ENCODE measurements around the gene PPDPF.

PPDPF gene

GRCh38 chr20:63487781-63488241, 32.8 kb upstream of the PPDPF start:
- DNase-seq (ENCODE audit: low spot score) = no peak

GRCh38 chr20:63488315-63489251, 32.0 kb upstream of the PPDPF start:
- no peak for DNase-seq (ENCODE audit: low spot score)

GRCh38 chr20:63490416-63490815, 30.1 kb upstream of the PPDPF start:
- DNase-seq (ENCODE audit: low spot score) = no peak

GRCh38 chr20:63491078-63491477, 29.5 kb upstream of the PPDPF start:
- DNase-seq (ENCODE audit: low spot score) = no peak

DNA sequence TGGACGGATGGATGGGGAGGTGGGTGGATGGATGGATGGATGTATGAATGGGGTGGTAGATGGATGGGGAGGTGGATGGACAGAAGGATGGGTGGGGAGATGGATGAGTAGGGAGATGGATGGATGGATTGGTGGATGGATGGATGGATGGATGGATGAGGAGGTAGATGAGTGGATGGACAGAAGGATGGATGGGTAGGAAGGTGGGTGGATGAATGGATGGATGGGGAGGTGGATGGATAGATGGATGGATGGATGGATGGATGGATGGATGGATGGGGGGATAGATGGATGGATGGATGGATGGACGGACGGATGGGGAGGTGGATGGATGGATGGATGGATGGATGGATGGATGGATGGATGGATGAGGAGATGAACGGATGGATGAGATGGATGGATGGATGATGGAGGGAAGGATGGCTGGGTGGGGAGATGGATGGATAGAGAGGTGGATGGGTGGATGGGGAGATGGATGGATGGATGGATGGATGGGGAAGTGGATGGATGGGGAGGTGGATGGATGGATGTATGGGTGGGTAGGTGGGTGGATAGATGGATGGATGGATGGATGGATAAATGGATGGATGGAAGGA, 28.8 kb upstream of the PPDPF start:
- DNase-seq (ENCODE audit: low spot score) = no peak

- DNase-seq (ENCODE audit: low spot score) = no peak
Measured at GRCh38 chr20:63492518-63492917, 28.0 kb upstream of the PPDPF start.

- no peak for DNase-seq (ENCODE audit: low spot score)
Measured at GRCh38 chr20:63492982-63493381, 27.6 kb upstream of the PPDPF start.

- DNase-seq (ENCODE audit: low spot score) = no peak
Measured at GRCh38 chr20:63493563-63494020, 27.0 kb upstream of the PPDPF start.

- no peak for DNase-seq (ENCODE audit: low spot score)
Measured at GRCh38 chr20:63494084-63494419, 26.5 kb upstream of the PPDPF start.

DNA sequence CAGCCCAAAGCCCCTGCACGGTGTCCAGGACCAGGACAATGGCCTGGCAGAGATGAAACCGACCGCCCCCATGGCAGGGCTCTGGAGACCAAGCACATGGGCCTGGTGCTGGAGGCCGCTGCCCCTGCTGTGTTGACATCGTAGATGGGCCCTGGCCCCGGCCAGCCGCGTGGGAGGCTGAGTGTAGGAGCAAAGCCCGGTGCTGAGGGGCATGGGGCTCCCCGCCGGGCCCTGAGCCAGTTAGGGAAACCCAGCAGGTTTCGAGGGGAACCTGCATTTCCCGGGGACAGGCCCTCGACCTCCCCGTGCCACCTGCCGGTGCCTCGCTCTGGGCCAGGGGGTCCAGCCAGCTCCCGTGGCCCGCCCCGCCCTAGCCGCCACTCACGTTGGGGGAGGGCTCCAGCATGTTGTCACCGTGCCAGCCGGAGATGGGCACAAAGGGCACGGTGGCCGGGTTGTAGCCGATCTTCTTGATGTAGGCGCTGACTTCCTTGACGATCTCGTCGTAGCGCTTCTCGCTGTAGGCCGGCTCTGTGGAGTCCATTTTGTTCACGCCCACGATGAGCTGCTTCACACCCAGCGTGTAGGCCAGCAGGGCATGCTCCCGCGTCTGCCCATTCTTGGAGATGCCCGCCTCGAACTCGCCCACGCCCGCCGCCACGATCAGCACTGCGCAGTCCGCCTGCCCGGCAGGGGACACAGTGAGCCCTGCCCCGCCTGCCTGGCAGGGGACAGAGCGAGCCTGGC, 26.0 kb upstream of the PPDPF start:
- no peak for DNase-seq (ENCODE audit: low spot score)

- DNase-seq (ENCODE audit: low spot score) = no peak
Measured at GRCh38 chr20:63495167-63495720, 25.3 kb upstream of the PPDPF start.

- peak; percentile 68 for DNase-seq (ENCODE audit: low spot score)
Measured at GRCh38 chr20:63495741-63496595, 24.6 kb upstream of the PPDPF start.

DNA sequence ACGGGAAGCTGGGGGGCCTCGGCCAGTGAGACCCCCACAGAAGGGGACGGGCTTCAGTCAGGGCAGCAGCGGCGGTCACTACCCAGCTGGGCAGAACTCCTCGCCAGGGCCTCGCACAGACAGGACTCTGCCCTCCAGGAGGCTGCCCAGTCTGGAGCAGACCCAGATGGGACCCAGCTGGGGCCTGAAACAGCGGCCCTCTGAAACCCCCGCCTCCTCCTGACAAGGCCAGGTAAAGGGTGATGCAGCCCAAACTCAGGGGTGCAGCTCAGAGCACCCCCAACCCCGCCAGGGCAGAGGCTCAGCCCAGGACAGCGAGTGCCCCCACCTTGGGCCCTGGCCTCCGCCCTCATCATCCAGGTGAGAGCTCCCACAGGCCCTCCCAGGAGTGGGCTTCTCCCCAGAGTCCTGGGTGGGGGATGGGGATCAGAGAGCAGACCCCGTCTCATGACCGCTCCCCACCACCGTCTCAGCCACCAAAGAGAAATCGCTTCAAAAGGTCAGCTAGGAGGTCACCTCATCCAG, 23.9 kb upstream of the PPDPF start:
- DNase-seq (ENCODE audit: low spot score) = no peak

GRCh38 chr20:63497138-63497945, 23.2 kb upstream of the PPDPF start:
- no peak for DNase-seq (ENCODE audit: low spot score)

- DNase-seq (ENCODE audit: low spot score) = no peak
Measured at GRCh38 chr20:63497946-63498935, 22.3 kb upstream of the PPDPF start.

DNA sequence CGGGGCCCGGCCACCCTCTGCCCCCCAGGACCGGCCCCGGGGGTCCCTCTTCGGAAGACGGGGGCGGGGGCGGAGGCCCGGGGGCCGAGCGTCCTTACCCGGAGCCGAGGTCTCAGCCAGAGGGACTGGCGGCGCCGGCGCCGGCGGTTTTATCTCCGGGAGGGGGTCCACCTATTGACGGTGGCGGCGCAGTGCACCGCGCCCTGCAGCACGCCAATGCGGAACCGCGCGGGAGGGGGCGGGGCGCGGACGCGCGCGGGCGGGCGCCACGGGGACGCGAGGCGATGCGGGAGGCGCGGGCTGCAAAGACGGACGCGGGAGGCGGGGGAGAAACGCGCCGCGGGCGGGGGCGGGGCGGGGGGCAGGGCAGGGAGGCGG, 21.6 kb upstream of the PPDPF start, which contains the start of gene EEF1A2:
Gene EEF1A2, minus strand, starts transcription at position 124 of the 378 bp plus-strand sequence. CDS start 1,320 bp downstream, outside the sequence.
- DNase-seq (ENCODE audit: low spot score) = no peak

- DNase-seq (ENCODE audit: low spot score) = no peak
Measured at GRCh38 chr20:63499338-63499969, 21.1 kb upstream of the PPDPF start.

DNA sequence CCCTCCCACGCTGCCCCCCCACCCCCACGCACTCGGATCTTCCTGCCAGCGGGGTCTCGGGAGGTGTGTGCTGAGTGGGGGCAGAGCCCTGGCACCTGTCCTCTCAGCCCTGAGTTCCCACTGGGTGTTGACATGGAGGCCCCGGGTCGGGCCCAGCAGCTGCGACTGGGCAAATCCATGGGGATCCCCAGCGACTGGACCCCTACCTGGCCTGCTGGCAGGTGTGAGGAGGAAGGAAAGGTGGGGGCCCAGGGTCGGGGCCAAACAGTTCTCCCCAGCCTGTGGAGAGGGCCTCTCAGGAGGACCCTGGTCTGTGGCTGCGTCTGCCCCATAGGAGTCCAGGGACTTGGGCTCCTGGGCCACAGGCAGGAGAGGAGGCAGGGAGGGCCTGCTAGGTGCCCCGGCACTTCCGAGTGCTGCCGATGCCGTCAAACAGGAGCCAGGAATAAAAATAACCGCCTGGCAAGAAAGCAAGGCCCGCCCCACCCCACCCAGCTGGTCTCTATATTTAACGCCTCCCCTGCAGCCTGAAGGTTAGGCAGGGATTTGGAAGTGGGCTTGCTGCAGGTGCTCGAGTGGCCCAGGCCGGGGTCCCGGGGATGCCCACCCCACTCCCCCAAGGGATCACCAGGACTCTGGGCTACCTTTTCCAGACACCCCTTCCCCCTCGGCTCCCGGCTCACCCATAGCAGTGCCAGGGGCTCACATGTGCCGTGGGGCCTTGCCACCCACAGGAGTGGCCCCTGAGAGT, 20.2 kb upstream of the PPDPF start:
- DNase-seq (ENCODE audit: low spot score) = no peak

Data from hematopoietic multipotent progenitor cell treated with erythropoietin and hydrocortisone succinate and interleukin-3 and kit ligand, for 17 days (in vitro differentiated cells).